BJ (cell line): Measurements from ENCODE around the gene POF1B. TPM values are rescaled to one million over a fixed set of nuclear protein-coding genes. Genes with fewer than 3 reads are reported as not detected.
"Not testable (repeated sequence)": the region's sequence is repeated elsewhere in the genome, so short reads cannot be mapped to it uniquely, and the experiment has no call there.

Experiments used
- CTCF ChIA-PET: fragments of 350-600 bp; formaldehyde crosslinking; extraction: SDS; loops from one replicate; lab custom pipeline; 2021; ENCODE audit warnings: antibody characterized with exemption, inconsistent platforms; lab: Yijun Ruan, JAX
- POLR2A ChIA-PET: fragments of 300-600 bp; sonication (Branson Sonifier 250); formaldehyde crosslinking; extraction: SDS; loops from one replicate; lab custom pipeline; 2021; ENCODE audit warnings: antibody characterized with exemption; lab: Charles Lee
- DNase-seq: peaks from one replicate; pipeline ENCODE4 v3.0.0-alpha.2; 2011; ENCODE audit warnings: low read depth
- H3K27me3 ChIP-seq: 2 replicates; pipeline ENCODE4 v1.6.0; 2011; ENCODE audit warnings: low read length; ENCODE audit not compliant: control insufficient read depth, insufficient read depth
- H3K36me3 ChIP-seq: 2 replicates; pipeline ENCODE4 v1.5.1; 2011; ENCODE audit warnings: low read length; ENCODE audit not compliant: control insufficient read depth, insufficient read depth
- H3K4me3 ChIP-seq: 2 replicates; pipeline ENCODE4 v1.5.1; 2011; ENCODE audit warnings: low read depth, mild to moderate bottlenecking, control low read depth, low read length
- polyA plus RNA-seq: library from polyadenylated mRNA; depleted of rRNA; stranded (reverse); fragments of >200 nt; gene quantifications from 2 replicates; pipeline ENCODE4 v1.2.3, GENCODE V29; 2011
- TF ChIP-seq, protein P1 (sequence below): IDR thresholded peaks from 2 replicates; pipeline ENCODE4 v1.5.1; 2011; ENCODE audit warnings: low read depth, mild to moderate bottlenecking, control low read depth, inconsistent platforms, low read length, moderate library complexity; ENCODE audit not compliant: insufficient read depth

The POF1B gene
- polyA plus RNA-seq, 1 experiment = not detected

DNA sequence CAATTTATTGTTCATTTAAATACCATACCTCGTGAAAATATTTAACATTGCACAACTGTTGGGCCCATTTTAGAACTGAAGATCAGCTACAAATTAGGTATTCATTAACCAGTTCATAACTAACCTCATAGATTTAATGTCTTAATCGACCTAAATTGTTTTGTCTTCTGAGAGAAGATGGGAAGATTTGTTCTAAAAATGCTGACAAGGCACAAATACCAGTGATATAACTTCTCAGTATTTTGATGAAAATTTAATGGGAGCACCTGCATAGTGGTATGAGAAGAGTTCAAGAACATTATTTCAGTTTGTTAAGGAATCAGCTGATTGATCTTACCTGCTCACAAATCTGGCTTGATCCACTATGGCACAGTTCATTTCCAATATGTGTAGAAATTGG lies 33.9 kb downstream of the POF1B start:
- Histone ChIP-seq H3K36me3 (no peaks in the 10 kb centered on the region), H3K4me3 (no peak overlapping the region), H3K27me3 (no peaks in the 10 kb centered on the region)
- ChIA-PET POLR2A (no interaction called here), CTCF (no interaction called here)
- TF ChIP-seq, protein P1, sequence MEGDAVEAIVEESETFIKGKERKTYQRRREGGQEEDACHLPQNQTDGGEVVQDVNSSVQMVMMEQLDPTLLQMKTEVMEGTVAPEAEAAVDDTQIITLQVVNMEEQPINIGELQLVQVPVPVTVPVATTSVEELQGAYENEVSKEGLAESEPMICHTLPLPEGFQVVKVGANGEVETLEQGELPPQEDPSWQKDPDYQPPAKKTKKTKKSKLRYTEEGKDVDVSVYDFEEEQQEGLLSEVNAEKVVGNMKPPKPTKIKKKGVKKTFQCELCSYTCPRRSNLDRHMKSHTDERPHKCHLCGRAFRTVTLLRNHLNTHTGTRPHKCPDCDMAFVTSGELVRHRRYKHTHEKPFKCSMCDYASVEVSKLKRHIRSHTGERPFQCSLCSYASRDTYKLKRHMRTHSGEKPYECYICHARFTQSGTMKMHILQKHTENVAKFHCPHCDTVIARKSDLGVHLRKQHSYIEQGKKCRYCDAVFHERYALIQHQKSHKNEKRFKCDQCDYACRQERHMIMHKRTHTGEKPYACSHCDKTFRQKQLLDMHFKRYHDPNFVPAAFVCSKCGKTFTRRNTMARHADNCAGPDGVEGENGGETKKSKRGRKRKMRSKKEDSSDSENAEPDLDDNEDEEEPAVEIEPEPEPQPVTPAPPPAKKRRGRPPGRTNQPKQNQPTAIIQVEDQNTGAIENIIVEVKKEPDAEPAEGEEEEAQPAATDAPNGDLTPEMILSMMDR = no peak
- DNase-seq = no peak

DNA sequence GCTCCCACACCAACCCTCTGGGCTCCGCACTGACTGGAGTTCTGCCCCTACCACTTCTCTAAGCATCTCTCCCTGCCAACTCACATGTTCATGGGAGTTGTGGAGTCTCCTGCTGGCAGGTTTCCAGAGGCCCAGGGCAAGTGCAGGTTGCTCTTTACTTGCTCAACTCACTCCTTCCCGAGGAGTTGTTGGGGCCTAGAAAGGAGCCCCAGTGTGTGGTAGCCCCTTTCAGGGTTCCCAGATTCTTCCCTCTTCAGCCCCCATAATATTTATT lies 52.5 kb downstream of the POF1B start:
- DNase-seq = no peak
- ChIA-PET CTCF (no interaction called here), POLR2A (no interaction called here)
- H3K27me3 ChIP-seq = no peaks in the 10 kb centered on the region
- H3K4me3 ChIP-seq = no peak overlapping the region
- TF ChIP-seq, protein P1 = no peak
- no peaks in the 10 kb centered on the region for H3K36me3 ChIP-seq

GRCh38 chrX:85326234-85327059 lies 53.0 kb downstream of the POF1B start:
- H3K4me3 ChIP-seq = no peak overlapping the region
- no peak for DNase-seq
- ChIA-PET CTCF (no interaction called here), POLR2A (no interaction called here)
- H3K36me3 ChIP-seq = no peaks in the 10 kb centered on the region
- H3K27me3 ChIP-seq = no peaks in the 10 kb centered on the region
- TF ChIP-seq, protein P1 = no peak

GRCh38 chrX:85311348-85311747 lies 68.1 kb downstream of the POF1B start:
- H3K4me3 ChIP-seq, H3K36me3 ChIP-seq, DNase-seq, POLR2A ChIA-PET, CTCF ChIA-PET, H3K27me3 ChIP-seq: not testable (repeated sequence)

GRCh38 chrX:85309717-85310116 lies 69.7 kb downstream of the POF1B start:
- ChIA-PET CTCF (no interaction called here), POLR2A (no interaction called here)
- Histone ChIP-seq H3K36me3 (no peaks in the 10 kb centered on the region), H3K27me3 (no peaks in the 10 kb centered on the region), H3K4me3 (no peak overlapping the region)
- TF ChIP-seq, protein P1 = no peak
- no peak for DNase-seq

DNA sequence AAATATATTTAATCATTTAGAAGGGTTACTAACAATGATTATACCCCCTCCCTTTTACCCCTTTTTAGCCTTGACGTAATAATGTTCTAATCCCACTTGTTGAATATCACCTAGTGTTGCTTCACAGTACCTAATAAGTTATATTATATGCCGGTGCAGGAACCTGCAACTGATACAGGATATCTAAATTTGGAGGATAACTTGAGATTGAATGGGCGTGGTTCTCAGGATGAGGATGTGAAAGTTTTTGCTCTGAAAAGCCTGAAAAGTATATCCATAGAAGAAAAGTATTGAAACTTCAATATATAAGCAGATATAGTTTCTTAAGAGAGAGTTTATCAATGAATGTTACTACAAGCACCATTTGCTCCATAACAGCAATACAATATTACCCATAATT lies 75.9 kb downstream of the POF1B start:
- TF ChIP-seq, protein P1 = no peak
- Histone ChIP-seq H3K36me3 (no peaks in the 10 kb centered on the region), H3K27me3 (no peaks in the 10 kb centered on the region), H3K4me3 (no peak overlapping the region)
- ChIA-PET POLR2A (no interaction called here), CTCF (no interaction called here)
- no peak for DNase-seq
